Right lobe of liver (tissue), 4 donors: ENCODE data around the gene SNX8.

Experiments used
- POLR2A ChIP-seq: fragments of 450-650 bp; IDR thresholded peaks from one replicate; pipeline ENCODE4 v1.6.1; 2017; ENCODE audit warnings: antibody characterized with exemption, mild to moderate bottlenecking
- TF ChIP-seq, protein P1 (sequence below), 4 donors: fragments of 200-600 bp in 3 of 4; fragments of 450-650 bp in 1 of 4; IDR thresholded peaks; one replicate each; pipeline versions ENCODE4 v1.5.1 to v1.8.0; 2016 to 2022; ENCODE audit warnings: antibody characterized with exemption in 4 of 4, mild to moderate bottlenecking in 2 of 4
- donor health status: DM: no; HTN: no; CAD: no.
- donor health status: DM: no; HTN: no; CAD: no.
- donor health status: DM: no; HTN: yes; CAD: no.

DNA sequence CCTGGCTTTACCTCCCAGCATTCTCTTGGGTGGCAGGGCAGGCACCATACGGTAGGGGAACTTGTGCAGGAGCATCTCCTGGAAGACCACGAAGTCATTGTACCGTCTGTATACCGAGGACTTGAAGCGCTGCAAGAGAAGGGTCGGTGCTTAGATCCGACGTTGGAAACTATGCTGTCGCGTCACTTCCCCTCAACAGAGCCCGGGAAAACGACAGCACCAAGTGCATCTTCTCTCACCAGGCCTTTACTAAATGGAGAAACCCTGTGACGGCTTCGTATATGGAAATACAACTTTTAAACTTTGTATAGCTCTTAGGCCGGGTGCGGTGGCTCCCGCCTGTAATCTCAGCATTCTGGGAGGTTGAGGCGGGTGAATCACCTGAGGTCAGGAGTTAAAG lies 39.1 kb downstream of the SNX8 start:
- TF ChIP-seq, protein P1, sequence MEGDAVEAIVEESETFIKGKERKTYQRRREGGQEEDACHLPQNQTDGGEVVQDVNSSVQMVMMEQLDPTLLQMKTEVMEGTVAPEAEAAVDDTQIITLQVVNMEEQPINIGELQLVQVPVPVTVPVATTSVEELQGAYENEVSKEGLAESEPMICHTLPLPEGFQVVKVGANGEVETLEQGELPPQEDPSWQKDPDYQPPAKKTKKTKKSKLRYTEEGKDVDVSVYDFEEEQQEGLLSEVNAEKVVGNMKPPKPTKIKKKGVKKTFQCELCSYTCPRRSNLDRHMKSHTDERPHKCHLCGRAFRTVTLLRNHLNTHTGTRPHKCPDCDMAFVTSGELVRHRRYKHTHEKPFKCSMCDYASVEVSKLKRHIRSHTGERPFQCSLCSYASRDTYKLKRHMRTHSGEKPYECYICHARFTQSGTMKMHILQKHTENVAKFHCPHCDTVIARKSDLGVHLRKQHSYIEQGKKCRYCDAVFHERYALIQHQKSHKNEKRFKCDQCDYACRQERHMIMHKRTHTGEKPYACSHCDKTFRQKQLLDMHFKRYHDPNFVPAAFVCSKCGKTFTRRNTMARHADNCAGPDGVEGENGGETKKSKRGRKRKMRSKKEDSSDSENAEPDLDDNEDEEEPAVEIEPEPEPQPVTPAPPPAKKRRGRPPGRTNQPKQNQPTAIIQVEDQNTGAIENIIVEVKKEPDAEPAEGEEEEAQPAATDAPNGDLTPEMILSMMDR (IDR thresholded peaks at IDR 0.05), result no peak
- TF ChIP-seq POLR2A, result no peak
